ENCODE measurements around the gene SPRR4.

- TF ChIP-seq, protein P1, sequence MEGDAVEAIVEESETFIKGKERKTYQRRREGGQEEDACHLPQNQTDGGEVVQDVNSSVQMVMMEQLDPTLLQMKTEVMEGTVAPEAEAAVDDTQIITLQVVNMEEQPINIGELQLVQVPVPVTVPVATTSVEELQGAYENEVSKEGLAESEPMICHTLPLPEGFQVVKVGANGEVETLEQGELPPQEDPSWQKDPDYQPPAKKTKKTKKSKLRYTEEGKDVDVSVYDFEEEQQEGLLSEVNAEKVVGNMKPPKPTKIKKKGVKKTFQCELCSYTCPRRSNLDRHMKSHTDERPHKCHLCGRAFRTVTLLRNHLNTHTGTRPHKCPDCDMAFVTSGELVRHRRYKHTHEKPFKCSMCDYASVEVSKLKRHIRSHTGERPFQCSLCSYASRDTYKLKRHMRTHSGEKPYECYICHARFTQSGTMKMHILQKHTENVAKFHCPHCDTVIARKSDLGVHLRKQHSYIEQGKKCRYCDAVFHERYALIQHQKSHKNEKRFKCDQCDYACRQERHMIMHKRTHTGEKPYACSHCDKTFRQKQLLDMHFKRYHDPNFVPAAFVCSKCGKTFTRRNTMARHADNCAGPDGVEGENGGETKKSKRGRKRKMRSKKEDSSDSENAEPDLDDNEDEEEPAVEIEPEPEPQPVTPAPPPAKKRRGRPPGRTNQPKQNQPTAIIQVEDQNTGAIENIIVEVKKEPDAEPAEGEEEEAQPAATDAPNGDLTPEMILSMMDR (IDR thresholded peaks at IDR 0.05; ENCODE audit: low read length), result no peak
- TF ChIP-seq EZH2 (IDR thresholded peaks at IDR 0.05; ENCODE audit: borderline replicate concordance, low read length), result no peak
Observed at GRCh38 chr1:152983234-152983633, 12.8 kb downstream of the SPRR4 start.

All from OCI-LY1 (cell line).